Measurements from ENCODE around the gene ROS1.

ROS1 gene

GRCh38 chr6:117345292-117345610, 80.5 kb downstream of the ROS1 start:
- DNase-seq (ENCODE audit: low spot score), result no peak
- TF ChIP-seq CTCF (IDR thresholded peaks at IDR 0.05), result no peak
- Histone ChIP-seq H3K4me3 (no peak overlapping the region), H3K27ac (no peak overlapping the region)

GRCh38 chr6:117344444-117345291, 81.1 kb downstream of the ROS1 start:
- no peak for TF ChIP-seq CTCF (IDR thresholded peaks at IDR 0.05)
- Histone ChIP-seq H3K27ac (no peak overlapping the region), H3K4me3 (no peak overlapping the region)
- no peak for DNase-seq (ENCODE audit: low spot score)

- no peak for TF ChIP-seq CTCF (IDR thresholded peaks at IDR 0.05)
- DNase-seq (ENCODE audit: low spot score), result no peak
- Histone ChIP-seq H3K27ac (no peak overlapping the region), H3K4me3 (no peak overlapping the region)
These were observed 87.2 kb downstream of the ROS1 start for GRCh38 chr6:117338567-117338966.

GRCh38 chr6:117329926-117330325, 95.8 kb downstream of the ROS1 start:
- no peak for TF ChIP-seq CTCF (IDR thresholded peaks at IDR 0.05)
- no peak overlapping the region for H3K4me3 ChIP-seq
- DNase-seq (ENCODE audit: low spot score), result no peak
- no peak overlapping the region for H3K27ac ChIP-seq

GRCh38 chr6:117328500-117328899, 97.2 kb downstream of the ROS1 start:
- TF ChIP-seq CTCF (IDR thresholded peaks at IDR 0.05), result no peak
- no peak for DNase-seq (ENCODE audit: low spot score)
- Histone ChIP-seq H3K27ac (no peak overlapping the region), H3K4me3 (no peak overlapping the region)

GRCh38 chr6:117328005-117328389, 97.7 kb downstream of the ROS1 start:
- Histone ChIP-seq H3K27ac (no peak overlapping the region), H3K4me3 (no peak overlapping the region)
- no peak for DNase-seq (ENCODE audit: low spot score)
- TF ChIP-seq CTCF (IDR thresholded peaks at IDR 0.05), result no peak
